HepG2 (cell line): ENCODE results near the gene HNRNPM. TPM values are rescaled to one million over a fixed set of nuclear protein-coding genes. Genes with fewer than 3 reads are reported as not detected.

Experiments
- ATAC-seq: fragments of 200-7000 bp; cut with Tn5 transposase; 3 replicates; pipeline ENCODE4 v1.9.1; 2020; ENCODE audit warnings: mild to moderate bottlenecking, moderate library complexity
- BruUV-seq: library from RNA; stranded (reverse); fragments of 400-500 nt; replicated peaks from 2 replicates; lab custom pipeline; 2021; lab: Mats Ljungman, UMichigan
- CTCF ChIA-PET: fragments of 300-600 bp; formaldehyde crosslinking; extraction: SDS; loops from one replicate; lab custom pipeline; 2021; ENCODE audit warnings: low total read pairs, inconsistent platforms, low intra/inter-chr PET ratio; lab: Yijun Ruan, JAX
- POLR2A ChIA-PET: fragments of 350-600 bp; sonication (Branson Sonifier 250); formaldehyde crosslinking; loops from one replicate; lab custom pipeline; 2020; ENCODE audit warnings: antibody characterized with exemption, inconsistent platforms; lab: Yijun Ruan, JAX
- DNase-seq: peaks from one replicate; pipeline ENCODE4 v3.0.0-alpha.2; 2015; ENCODE audit warnings: low spot score
- FAIRE-seq: peaks from 3 replicates; lab custom pipeline; 2011; peaks lifted over from hg19 to GRCh38; lab: Jason Lieb, UNC
- H2AFZ ChIP-seq: one replicate; pipeline ENCODE4 v1.6.1; 2011; ENCODE audit warnings: low read length, inconsistent platforms
- H3K27ac ChIP-seq: fragments of 300-600 bp; 3 replicates; pipeline ENCODE4 v1.8.0; 2011; ENCODE audit warnings: mixed run types, mild to moderate bottlenecking, mixed read lengths, low read length, inconsistent platforms; ENCODE audit not compliant: insufficient read depth; ENCODE audit errors: extremely low read length
- H3K27me3 ChIP-seq, 2 experiments: fragments of 200-600 bp in 1 of 2; 2 replicates in 1 of 2; 3 replicates in 1 of 2; pipeline versions ENCODE4 v1.6.0 to v1.8.0; 2011; ENCODE audit warnings: low read length in 2 of 2, mild to moderate bottlenecking in 2 of 2, moderate library complexity in 2 of 2, inconsistent platforms in 1 of 2; ENCODE audit not compliant: insufficient read depth in 2 of 2, control insufficient read depth in 1 of 2
- H3K36me3 ChIP-seq, 2 experiments: fragments of 200-600 bp in 1 of 2; replicated peaks in 1 of 2; 2 replicates in 1 of 2; 3 replicates in 1 of 2; pipeline versions ENCODE4 v1.5.1 to v1.8.0; 2011; ENCODE audit warnings: low read length in 2 of 2, inconsistent platforms in 1 of 2; ENCODE audit not compliant: insufficient read depth in 2 of 2, control insufficient read depth in 1 of 2
- H3K4me1 ChIP-seq: 2 replicates; pipeline ENCODE4 v1.5.1; 2012; ENCODE audit warnings: low read length, inconsistent platforms; ENCODE audit not compliant: insufficient read depth
- H3K4me2 ChIP-seq: 2 replicates; pipeline ENCODE4 v1.6.0; 2011; ENCODE audit warnings: low read depth, low read length, inconsistent platforms
- H3K4me3 ChIP-seq, 3 experiments: fragments of 200-600 bp in 1 of 3; sonication (generic), shearing (Covaris generic) in 1 of 3; replicated peaks in 1 of 3; 2 replicates each; pipeline ENCODE4 v1.5.1; 2011 to 2016; ENCODE audit warnings: low read length in 3 of 3, inconsistent platforms in 2 of 3, low read depth in 2 of 3, mild to moderate bottlenecking in 2 of 3, control low read depth in 1 of 3, mixed read lengths in 1 of 3; ENCODE audit not compliant: insufficient read depth in 1 of 3
- H3K79me2 ChIP-seq: one replicate; pipeline ENCODE4 v1.6.1; 2011; ENCODE audit warnings: low read length, inconsistent platforms; ENCODE audit not compliant: insufficient read depth
- H3K9ac ChIP-seq: 2 replicates; pipeline ENCODE4 v1.6.0; 2011; ENCODE audit warnings: mild to moderate bottlenecking, low read depth, low read length, inconsistent platforms; ENCODE audit not compliant: insufficient read depth
- H3K9me3 ChIP-seq: 2 replicates; pipeline ENCODE4 v1.5.1; 2012; ENCODE audit warnings: mild to moderate bottlenecking, low read length
- H4K20me1 ChIP-seq: 2 replicates; pipeline ENCODE4 v1.6.0; 2011; ENCODE audit warnings: inconsistent platforms, mild to moderate bottlenecking, low read length, moderate library complexity; ENCODE audit not compliant: insufficient read depth
- CCDC6 ChIP-seq: sonication (generic); formaldehyde crosslinking; IDR thresholded peaks from 2 replicates; pipeline ENCODE4 v1.8.1; 2022; ENCODE audit warnings: mild to moderate bottlenecking, missing genetic modification reagents, moderate library complexity
- HNRNPL ChIP-seq: fragments of 200-400 bp; formaldehyde crosslinking; IDR thresholded peaks from 2 replicates; pipeline ENCODE4 v1.6.1; 2017; ENCODE audit warnings: mild to moderate bottlenecking, low read depth, low read length
- PHF21A ChIP-seq: sonication (generic); formaldehyde crosslinking; IDR thresholded peaks from 2 replicates; pipeline ENCODE4 v1.5.0; 2020; ENCODE audit warnings: mild to moderate bottlenecking, missing genetic modification reagents
- THAP11 ChIP-seq: IDR thresholded peaks from 2 replicates; pipeline ENCODE4 v1.6.1; 2016; ENCODE audit warnings: missing biosample characterization, missing genetic modification reagents
- ZFP1 ChIP-seq: IDR thresholded peaks from 2 replicates; pipeline ENCODE4 v1.6.1; 2016
- ZFY ChIP-seq: sonication (generic); formaldehyde crosslinking; IDR thresholded peaks from 2 replicates; pipeline ENCODE4 v1.4.0; 2020; ENCODE audit warnings: missing genetic modification reagents
- ZNF17 ChIP-seq: sonication (generic); formaldehyde crosslinking; IDR thresholded peaks from 2 replicates; pipeline ENCODE4 v1.5.0; 2020; ENCODE audit warnings: mild to moderate bottlenecking, missing genetic modification reagents
- WGBS: methylation state at CpG from one replicate; pipeline ENCODE4 v1.1.6; 2017; ENCODE audit warnings: low lambda C conversion rate; 5-methylcytosine and 5-hydroxymethylcytosine counted together
- in situ Hi-C: cut with HindIII; loops from 2 replicates; pipeline ENCODE4 v1.10.0; 2017; ENCODE audit warnings: low pct_unique_long_range_greater_than_20kb; ENCODE audit not compliant: extremely low pct_ligation_motif_present
- intact Hi-C: fragments of 100-400 bp; cut with micrococcal nuclease; formaldehyde crosslinking; loops from one replicate; pipeline ENCODE4 v1.10.0; 2022; ENCODE audit not compliant: unreplicated experiment
- polyA plus RNA-seq, 8 experiments: library from polyadenylated mRNA; depleted of rRNA in 3 of 8; stranded (reverse) in 7 of 8; unstranded in 1 of 8; fragments of >200 nt; fragmentation: Illumina TruSeq in 4 of 8; extraction: Trizol in 4 of 8; gene quantifications; 2 replicates each; pipeline versions ENCODE4 v1.2.1 to v1.2.3, GENCODE V29; 2011 to 2016; ENCODE audit warnings: low read depth in 4 of 8, missing spikeins in 1 of 8, mixed read lengths in 1 of 8; ENCODE audit not compliant: insufficient read depth in 1 of 8
- total RNA-seq, 5 experiments: library from RNA; depleted of rRNA; stranded (reverse); fragments of >200 nt; fragmentation: Illumina TruSeq; extraction: Trizol; gene quantifications; 2 replicates each; pipeline ENCODE4 v1.2.3, GENCODE V29; 2016; ENCODE audit warnings: low read depth in 1 of 5
- TF ChIP-seq, protein P1 (sequence below): sonication (generic); formaldehyde crosslinking; IDR thresholded peaks from 2 replicates; pipeline ENCODE4 v1.5.1; 2020; ENCODE audit warnings: mild to moderate bottlenecking, moderate library complexity, missing genetic modification reagents
- TF ChIP-seq, protein P2 (sequence below): sonication (generic); formaldehyde crosslinking; IDR thresholded peaks from 2 replicates; pipeline ENCODE4 v1.5.0; 2020; ENCODE audit warnings: missing genetic modification reagents
- TF ChIP-seq, protein P3 (sequence below): sonication (generic); formaldehyde crosslinking; IDR thresholded peaks from 2 replicates; pipeline ENCODE4 v1.5.1; 2020; ENCODE audit warnings: missing genetic modification reagents, mild to moderate bottlenecking, borderline replicate concordance
- TF ChIP-seq, protein P4 (sequence below): sonication (generic); formaldehyde crosslinking; IDR thresholded peaks from 2 replicates; pipeline ENCODE4 v1.5.0; 2020; ENCODE audit warnings: missing genetic modification reagents
- TF ChIP-seq, protein P5 (sequence below), 2 experiments: fragments of 450-650 bp in 1 of 2; sonication (generic) in 1 of 2; formaldehyde crosslinking; IDR thresholded peaks; 2 replicates each; pipeline versions ENCODE4 v1.5.0 to v1.8.0; 2020 to 2022; ENCODE audit warnings: mild to moderate bottlenecking in 1 of 2, missing genetic modification reagents in 1 of 2

Gene HNRNPM
- total and polyA plus RNA-seq, 2 of the 13 experiments (the other 11 are each of a cell fraction or from before 2014, with no cell fraction given) = 56.7 to 102 TPM

DNA sequence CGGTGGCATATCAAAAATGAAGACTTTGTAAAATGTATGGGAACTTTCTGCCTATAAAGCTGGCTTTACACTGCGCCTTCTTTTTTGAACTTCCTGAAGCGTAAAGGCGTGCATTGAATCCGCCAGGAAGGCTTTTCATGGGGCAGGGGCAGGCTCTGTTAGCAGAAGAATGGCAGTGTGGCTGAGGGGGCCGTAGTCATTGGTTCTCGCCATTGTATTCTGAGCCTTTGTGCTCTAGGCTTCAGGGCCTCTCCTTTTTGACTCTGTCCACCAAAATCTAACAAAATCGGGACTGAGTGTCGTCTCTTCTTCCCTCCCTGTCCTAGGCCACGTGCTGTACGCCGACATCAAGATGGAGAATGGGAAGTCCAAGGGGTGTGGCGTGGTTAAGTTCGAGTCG is 43.6 kb downstream of the HNRNPM start (continued):
- TF ChIP-seq, protein P1, sequence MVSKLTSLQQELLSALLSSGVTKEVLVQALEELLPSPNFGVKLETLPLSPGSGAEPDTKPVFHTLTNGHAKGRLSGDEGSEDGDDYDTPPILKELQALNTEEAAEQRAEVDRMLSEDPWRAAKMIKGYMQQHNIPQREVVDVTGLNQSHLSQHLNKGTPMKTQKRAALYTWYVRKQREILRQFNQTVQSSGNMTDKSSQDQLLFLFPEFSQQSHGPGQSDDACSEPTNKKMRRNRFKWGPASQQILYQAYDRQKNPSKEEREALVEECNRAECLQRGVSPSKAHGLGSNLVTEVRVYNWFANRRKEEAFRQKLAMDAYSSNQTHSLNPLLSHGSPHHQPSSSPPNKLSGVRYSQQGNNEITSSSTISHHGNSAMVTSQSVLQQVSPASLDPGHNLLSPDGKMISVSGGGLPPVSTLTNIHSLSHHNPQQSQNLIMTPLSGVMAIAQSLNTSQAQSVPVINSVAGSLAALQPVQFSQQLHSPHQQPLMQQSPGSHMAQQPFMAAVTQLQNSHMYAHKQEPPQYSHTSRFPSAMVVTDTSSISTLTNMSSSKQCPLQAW = no peak

DNA sequence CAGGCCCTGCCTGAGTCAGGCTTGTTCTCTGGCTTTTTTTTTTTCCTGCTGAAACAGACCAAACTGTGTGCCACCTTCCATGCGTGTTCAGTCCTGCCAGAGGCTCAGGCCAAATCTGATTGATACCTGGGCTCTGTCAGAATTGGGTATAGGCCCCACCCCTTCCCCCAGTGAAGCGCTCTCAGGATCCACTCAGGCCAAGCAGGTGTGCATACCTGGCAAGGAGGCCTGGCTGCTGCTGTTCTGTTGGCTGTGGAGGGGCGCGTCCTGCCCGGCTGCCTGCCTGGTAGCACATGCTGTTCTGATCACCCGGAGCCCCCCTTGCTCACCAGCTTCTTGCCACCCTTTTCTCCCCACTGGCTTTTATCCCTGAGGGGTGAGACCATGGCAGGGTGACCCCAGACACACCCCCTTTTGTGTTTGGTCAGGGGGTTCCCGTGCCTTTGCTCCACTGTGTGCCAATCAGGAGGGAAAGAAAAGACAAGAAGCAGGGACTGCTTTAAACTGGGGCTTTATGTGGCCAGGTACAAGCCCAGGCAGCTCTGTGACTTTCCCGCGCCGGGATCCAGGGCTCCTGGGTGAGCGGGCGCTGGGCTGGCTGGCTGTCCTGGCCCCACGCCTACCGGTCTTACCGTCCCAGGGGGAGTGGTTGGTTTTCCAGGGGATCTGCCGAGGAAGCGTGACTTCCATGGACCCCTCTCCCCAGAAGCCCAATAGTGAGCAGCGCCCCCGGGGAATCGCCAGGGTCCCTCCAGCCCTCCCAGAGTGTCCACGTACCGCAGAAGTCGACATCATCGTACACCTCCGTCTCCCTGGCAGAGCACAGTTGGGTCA is 45.0 kb downstream of the HNRNPM start:
- ChIA-PET CTCF (no interaction called here), POLR2A (interaction anchor here (1.1 kb wide), 1 partner anchor 77 kb away, joined by 3 read pairs; the partner anchor contains the start of gene MARCHF2)
- Histone ChIP-seq H3K4me1 (peaks cover 10% of the 10 kb centered on the region), H3K36me3 (peaks cover 24 to 40% of the 10 kb centered on the region in 2 experiments; a peak in 4 of 5 replicates), H3K4me3 (no peak overlapping the region), H3K79me2 (no peaks in the 10 kb centered on the region), H3K4me2 (no peak overlapping the region), H4K20me1 (peaks cover 4% of the 10 kb centered on the region; the same call in 1 of the 2 replicates), H3K27me3 (no peaks in the 10 kb centered on the region), H3K9me3 (no peaks in the 10 kb centered on the region), H3K27ac (no peak overlapping the region), H2AFZ (no peak overlapping the region), H3K9ac (no peak overlapping the region)
- ATAC-seq = peak; percentile 7; the same call in 2 of the 3 replicates
- in situ Hi-C loops = no loop called here
- no TSS peak for BruUV-seq
- no peak for DNase-seq
- no peak for FAIRE-seq
- 94% methylated on average over 13 of the region's 25 CpGs for WGBS
- intact Hi-C loops = no loop called here
- TF ChIP-seq ZFP1 = no peak
- no peak for TF ChIP-seq THAP11 (CRISPR knock-in tag)
- no peak for TF ChIP-seq PHF21A (CRISPR knock-in tag)
- no peak for TF ChIP-seq CCDC6 (CRISPR knock-in tag)
- TF ChIP-seq, protein P2, sequence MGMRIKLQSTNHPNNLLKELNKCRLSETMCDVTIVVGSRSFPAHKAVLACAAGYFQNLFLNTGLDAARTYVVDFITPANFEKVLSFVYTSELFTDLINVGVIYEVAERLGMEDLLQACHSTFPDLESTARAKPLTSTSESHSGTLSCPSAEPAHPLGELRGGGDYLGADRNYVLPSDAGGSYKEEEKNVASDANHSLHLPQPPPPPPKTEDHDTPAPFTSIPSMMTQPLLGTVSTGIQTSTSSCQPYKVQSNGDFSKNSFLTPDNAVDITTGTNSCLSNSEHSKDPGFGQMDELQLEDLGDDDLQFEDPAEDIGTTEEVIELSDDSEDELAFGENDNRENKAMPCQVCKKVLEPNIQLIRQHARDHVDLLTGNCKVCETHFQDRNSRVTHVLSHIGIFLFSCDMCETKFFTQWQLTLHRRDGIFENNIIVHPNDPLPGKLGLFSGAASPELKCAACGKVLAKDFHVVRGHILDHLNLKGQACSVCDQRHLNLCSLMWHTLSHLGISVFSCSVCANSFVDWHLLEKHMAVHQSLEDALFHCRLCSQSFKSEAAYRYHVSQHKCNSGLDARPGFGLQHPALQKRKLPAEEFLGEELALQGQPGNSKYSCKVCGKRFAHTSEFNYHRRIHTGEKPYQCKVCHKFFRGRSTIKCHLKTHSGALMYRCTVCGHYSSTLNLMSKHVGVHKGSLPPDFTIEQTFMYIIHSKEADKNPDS (CRISPR knock-in tag) = no peak
- 0 out of 2 replicates have a peak, but pooled peaks have one; percentile 39 for TF ChIP-seq HNRNPL
- TF ChIP-seq ZFY (CRISPR knock-in tag) = no peak
- TF ChIP-seq, protein P3, sequence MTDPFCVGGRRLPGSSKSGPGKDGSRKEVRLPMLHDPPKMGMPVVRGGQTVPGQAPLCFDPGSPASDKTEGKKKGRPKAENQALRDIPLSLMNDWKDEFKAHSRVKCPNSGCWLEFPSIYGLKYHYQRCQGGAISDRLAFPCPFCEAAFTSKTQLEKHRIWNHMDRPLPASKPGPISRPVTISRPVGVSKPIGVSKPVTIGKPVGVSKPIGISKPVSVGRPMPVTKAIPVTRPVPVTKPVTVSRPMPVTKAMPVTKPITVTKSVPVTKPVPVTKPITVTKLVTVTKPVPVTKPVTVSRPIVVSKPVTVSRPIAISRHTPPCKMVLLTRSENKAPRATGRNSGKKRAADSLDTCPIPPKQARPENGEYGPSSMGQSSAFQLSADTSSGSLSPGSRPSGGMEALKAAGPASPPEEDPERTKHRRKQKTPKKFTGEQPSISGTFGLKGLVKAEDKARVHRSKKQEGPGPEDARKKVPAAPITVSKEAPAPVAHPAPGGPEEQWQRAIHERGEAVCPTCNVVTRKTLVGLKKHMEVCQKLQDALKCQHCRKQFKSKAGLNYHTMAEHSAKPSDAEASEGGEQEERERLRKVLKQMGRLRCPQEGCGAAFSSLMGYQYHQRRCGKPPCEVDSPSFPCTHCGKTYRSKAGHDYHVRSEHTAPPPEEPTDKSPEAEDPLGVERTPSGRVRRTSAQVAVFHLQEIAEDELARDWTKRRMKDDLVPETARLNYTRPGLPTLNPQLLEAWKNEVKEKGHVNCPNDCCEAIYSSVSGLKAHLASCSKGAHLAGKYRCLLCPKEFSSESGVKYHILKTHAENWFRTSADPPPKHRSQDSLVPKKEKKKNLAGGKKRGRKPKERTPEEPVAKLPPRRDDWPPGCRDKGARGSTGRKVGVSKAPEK (CRISPR knock-in tag) = no peak
- TF ChIP-seq, protein P4, sequence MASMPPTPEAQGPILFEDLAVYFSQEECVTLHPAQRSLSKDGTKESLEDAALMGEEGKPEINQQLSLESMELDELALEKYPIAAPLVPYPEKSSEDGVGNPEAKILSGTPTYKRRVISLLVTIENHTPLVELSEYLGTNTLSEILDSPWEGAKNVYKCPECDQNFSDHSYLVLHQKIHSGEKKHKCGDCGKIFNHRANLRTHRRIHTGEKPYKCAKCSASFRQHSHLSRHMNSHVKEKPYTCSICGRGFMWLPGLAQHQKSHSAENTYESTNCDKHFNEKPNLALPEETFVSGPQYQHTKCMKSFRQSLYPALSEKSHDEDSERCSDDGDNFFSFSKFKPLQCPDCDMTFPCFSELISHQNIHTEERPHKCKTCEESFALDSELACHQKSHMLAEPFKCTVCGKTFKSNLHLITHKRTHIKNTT (CRISPR knock-in tag) = no peak
- TF ChIP-seq, protein P5, sequence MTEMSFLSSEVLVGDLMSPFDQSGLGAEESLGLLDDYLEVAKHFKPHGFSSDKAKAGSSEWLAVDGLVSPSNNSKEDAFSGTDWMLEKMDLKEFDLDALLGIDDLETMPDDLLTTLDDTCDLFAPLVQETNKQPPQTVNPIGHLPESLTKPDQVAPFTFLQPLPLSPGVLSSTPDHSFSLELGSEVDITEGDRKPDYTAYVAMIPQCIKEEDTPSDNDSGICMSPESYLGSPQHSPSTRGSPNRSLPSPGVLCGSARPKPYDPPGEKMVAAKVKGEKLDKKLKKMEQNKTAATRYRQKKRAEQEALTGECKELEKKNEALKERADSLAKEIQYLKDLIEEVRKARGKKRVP (CRISPR knock-in tag; IDR thresholded peaks at IDR 0.05) = no peak
- TF ChIP-seq ZNF17 (CRISPR knock-in tag) = no peak
